Psoas muscle (tissue), 8 donors: Measurements from ENCODE around the gene RCOR1. TPM values are rescaled to one million over a fixed set of nuclear protein-coding genes. Genes with fewer than 3 reads are reported as not detected.

Source experiments
- ATAC-seq, 4 donors: fragments of 200-7000 bp; cut with Tn5 transposase; one replicate each; pipeline ENCODE4 v1.9.1; 2020; ENCODE audit warnings: moderate library complexity in 3 of 4, mild to moderate bottlenecking in 2 of 4
- DNase-seq, 2 donors: peaks; one replicate each; pipeline ENCODE4 v3.0.0-alpha.2; 2020
- H3K27ac ChIP-seq: fragments of 200-600 bp; one replicate; pipeline ENCODE4 v1.8.0; 2022
- H3K27me3 ChIP-seq, 3 donors: fragments of 200-600 bp in 1 of 3; one replicate each; pipeline versions ENCODE4 v1.6.1 to v1.8.0; 2013 to 2022; ENCODE audit warnings: low read length in 2 of 3, mild to moderate bottlenecking in 2 of 3, moderate library complexity in 1 of 3; ENCODE audit not compliant: insufficient read depth in 3 of 3
- H3K36me3 ChIP-seq, 2 donors: fragments of 200-600 bp in 1 of 2; one replicate each; pipeline versions ENCODE4 v1.6.1 to v1.8.0; 2013 to 2022; ENCODE audit warnings: low read depth in 1 of 2, mild to moderate bottlenecking in 1 of 2, moderate library complexity in 1 of 2; ENCODE audit not compliant: insufficient read depth in 1 of 2
- H3K4me1 ChIP-seq: fragments of 200-600 bp; one replicate; pipeline ENCODE4 v1.8.0; 2022
- H3K4me3 ChIP-seq: fragments of 200-600 bp; one replicate; pipeline ENCODE4 v1.8.0; 2022; ENCODE audit warnings: mild to moderate bottlenecking
- H3K9me3 ChIP-seq: fragments of 200-600 bp; one replicate; pipeline ENCODE4 v1.8.0; 2022
- WGBS, 3 donors: extraction: QIAGEN DNeasy Blood & Tissue Kit; methylation state at CpG; one replicate each; pipeline versions ENCODE4 v1.1.6 to v1.1.7; 2013; 5-methylcytosine and 5-hydroxymethylcytosine counted together
- intact Hi-C, 2 donors: fragments of 100-400 bp; cut with DNase I; formaldehyde crosslinking; loops; one replicate each; pipeline versions ENCODE4 v1.11.0 to v1.14.2; 2022
- polyA plus RNA-seq, 3 donors: library from polyadenylated mRNA; stranded (reverse); fragments of 200-250 nt; gene quantifications; one replicate each; pipeline ENCODE4 v1.2.3, GENCODE V29; 2013
- total RNA-seq, 4 donors: library from RNA; stranded (reverse); fragmentation: NEBNext Ultra II Directional in 2 of 4; extraction: Animal tissue kit (Norgen Biotek cat#: 25700) in 2 of 4; gene quantifications; one replicate each; pipeline versions ENCODE4 v1.2.1 to v1.2.4, GENCODE V29; 2021 to 2023
- TF ChIP-seq, protein P1 (sequence below): fragments of 200-600 bp; IDR thresholded peaks from one replicate; pipeline ENCODE4 v1.8.0; 2022; ENCODE audit warnings: antibody characterized with exemption
- donor health status: healthy with polysubstance abuse.
- donor health status: DM: no; HTN: no; CAD: no; lungs with moderate emphysema.
- donor health status: Bipolar disorder and iron deficiency.
- donor health status: healthy.
- donor health status: DM: yes; HTN: yes; CAD: no.
- donor health status: DM: no; HTN: no; CAD: no.
- donor health status: DM: no; HTN: no; CAD: no.
- donor health status: DM: yes; HTN: yes; CAD: no.

RCOR1 gene
- total and polyA plus RNA-seq, 7 donors = 6.0 to 17.7 (median 14.3) TPM

DNA sequence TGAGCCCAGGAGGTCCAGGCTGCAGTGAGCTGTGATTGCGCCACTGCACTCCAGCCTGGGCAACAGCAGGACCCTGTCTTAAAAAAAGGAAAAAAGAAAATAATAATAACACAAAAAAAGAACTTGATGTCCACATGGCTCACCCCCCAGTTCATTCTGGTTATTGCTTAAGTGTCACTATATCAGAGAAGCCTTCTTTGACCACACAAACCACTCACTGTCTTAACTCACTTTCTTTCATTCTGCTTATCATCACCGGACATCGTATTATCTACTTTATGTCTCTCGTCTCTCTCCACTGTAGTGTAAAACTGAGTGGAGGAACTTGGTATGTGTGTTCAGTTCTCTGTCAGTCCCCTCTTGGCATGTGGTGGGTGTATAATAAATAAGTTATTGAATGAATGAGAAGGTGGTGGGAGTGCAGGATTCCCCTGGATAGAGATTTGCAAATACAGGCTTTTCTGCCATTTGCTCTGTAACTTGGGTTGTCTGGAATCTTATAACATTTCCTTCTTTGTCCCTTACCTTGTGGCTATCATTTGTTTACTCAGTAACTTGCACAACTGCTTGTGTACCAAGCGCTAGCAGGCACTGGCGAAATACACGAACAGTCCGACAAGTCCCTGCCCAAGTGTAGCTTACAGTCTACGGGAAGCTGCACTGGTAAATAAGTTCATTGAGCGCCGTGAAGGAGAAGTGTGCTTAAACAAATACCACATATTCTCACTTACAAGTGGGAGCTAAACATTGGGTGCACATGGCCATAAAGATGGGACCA lies 98.2 kb downstream of the RCOR1 start:
- DNase-seq (no peak), ATAC-seq (no peak)
- no peaks in the 10 kb centered on the region for H3K9me3 ChIP-seq
- H3K27ac ChIP-seq = no peak overlapping the region
- H3K4me3 ChIP-seq = no peak overlapping the region
- intact Hi-C loops = loop anchor here in 1 of 2 donors (2.0 to 10.0 kb wide), 2 partner anchors 228 to 384 kb away; no protein-coding TSS in a partner anchor
- TF ChIP-seq, protein P1, sequence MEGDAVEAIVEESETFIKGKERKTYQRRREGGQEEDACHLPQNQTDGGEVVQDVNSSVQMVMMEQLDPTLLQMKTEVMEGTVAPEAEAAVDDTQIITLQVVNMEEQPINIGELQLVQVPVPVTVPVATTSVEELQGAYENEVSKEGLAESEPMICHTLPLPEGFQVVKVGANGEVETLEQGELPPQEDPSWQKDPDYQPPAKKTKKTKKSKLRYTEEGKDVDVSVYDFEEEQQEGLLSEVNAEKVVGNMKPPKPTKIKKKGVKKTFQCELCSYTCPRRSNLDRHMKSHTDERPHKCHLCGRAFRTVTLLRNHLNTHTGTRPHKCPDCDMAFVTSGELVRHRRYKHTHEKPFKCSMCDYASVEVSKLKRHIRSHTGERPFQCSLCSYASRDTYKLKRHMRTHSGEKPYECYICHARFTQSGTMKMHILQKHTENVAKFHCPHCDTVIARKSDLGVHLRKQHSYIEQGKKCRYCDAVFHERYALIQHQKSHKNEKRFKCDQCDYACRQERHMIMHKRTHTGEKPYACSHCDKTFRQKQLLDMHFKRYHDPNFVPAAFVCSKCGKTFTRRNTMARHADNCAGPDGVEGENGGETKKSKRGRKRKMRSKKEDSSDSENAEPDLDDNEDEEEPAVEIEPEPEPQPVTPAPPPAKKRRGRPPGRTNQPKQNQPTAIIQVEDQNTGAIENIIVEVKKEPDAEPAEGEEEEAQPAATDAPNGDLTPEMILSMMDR = no peak
- no peaks in the 10 kb centered on the region for H3K27me3 ChIP-seq
- WGBS, 3 donors = 92 to 93% (median 92%) methylated on average over 11 of the region's 11 CpGs
- H3K36me3 ChIP-seq = no peaks in the 10 kb centered on the region
- H3K4me1 ChIP-seq = peaks cover 6% of the 10 kb centered on the region

DNA sequence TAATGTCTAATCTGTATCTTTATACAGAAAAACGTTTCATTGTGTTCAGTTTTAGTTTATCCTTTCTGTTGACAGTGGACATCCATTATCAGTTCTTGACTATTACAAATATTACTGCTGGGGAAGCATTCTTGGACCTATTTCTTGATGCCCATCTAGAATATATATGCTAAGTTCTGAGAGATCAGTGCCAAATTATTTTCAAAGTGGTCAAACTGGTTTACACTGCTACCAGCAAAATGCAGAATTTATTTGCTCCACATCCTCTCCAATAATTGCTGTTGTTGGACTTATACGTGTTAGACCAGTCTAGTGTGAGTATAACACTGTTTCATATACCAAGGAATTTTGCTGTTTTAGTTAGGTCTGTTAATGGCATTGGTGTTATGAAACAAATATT lies 99.3 kb downstream of the RCOR1 start:
- WGBS, 3 donors = 67 to 77% (median 69%) methylated on average over 2 of the region's 2 CpGs
- Histone ChIP-seq H3K4me3 (no peak overlapping the region), H3K9me3 (no peaks in the 10 kb centered on the region), H3K36me3 (no peaks in the 10 kb centered on the region), H3K27me3 (no peaks in the 10 kb centered on the region), H3K27ac (no peak overlapping the region), H3K4me1 (peaks cover 13% of the 10 kb centered on the region)
- no peak for ATAC-seq
- DNase-seq = no peak
- TF ChIP-seq, protein P1 = no peak
- intact Hi-C loops = loop anchor here in 1 of 2 donors (2.0 to 10.0 kb wide), 2 partner anchors 227 to 383 kb away; no protein-coding TSS in a partner anchor

DNA sequence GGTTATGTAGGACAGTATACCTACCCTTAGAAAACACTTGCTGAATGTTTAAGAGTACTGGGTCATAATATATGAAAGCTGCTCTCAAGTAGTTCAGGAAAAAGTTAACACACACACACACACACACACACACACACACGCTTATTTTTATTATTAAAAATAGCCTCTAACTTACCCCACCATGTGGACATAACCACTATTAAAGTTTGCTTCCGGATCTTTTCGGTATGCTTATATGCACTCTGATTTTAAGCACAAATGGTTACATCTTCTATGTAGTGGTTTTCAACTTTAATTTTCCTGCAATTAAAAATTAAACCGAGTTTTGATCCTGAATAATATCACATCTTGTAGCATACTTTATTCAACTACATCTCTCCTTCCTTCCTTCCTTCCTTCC lies 99.9 kb downstream of the RCOR1 start:
- intact Hi-C loops = loop anchor here in 1 of 2 donors (10.0 kb wide), 1 partner anchor 382 kb away; no protein-coding TSS in a partner anchor
- H3K27me3 ChIP-seq = no peaks in the 10 kb centered on the region
- H3K27ac ChIP-seq = no peak overlapping the region
- WGBS, 3 donors = 57 to 60% (median 59%) methylated on average over 4 of the region's 4 CpGs
- no peaks in the 10 kb centered on the region for H3K9me3 ChIP-seq
- TF ChIP-seq, protein P1 = no peak
- H3K4me3 ChIP-seq = no peak overlapping the region
- peaks cover 19% of the 10 kb centered on the region for H3K4me1 ChIP-seq
- ATAC-seq (no peak), DNase-seq (no peak)
- no peaks in the 10 kb centered on the region for H3K36me3 ChIP-seq

DNA sequence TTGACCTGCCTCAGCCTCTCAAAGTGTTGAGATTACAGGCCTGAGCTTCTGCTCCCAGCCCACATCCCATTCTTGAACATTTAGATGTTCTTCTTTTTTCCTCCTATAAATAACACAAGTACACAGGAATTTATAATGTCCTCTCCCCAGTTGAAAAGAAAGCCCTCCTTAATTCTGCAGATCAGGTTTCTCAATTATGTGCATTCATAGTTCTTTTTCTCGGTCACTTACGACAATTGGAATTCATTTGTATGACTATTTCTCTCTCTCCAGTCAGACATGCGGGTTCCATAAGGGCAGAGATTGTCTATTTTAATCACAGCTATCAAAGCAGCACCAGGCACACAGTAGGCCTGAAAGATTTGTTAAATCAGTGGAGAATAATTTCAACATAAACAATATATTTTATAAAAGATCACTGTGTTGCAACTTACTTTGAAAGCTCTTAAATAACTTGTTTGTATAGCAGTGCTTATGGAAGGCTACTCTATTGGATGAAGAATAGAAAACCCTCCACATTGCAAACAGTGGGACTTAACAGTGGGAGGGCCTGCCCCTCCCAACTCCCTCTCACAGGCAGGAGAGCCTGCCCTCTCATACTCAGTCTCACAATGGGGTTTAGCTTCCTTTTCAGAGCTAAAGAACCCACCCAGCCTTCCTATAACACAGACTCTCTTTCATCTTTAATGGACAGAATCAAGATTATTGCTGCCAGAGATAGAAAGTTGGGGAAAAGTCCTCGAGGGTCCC lies 100.7 kb downstream of the RCOR1 start:
- DNase-seq = no peak
- TF ChIP-seq, protein P1 = no peak
- ATAC-seq = no peak
- no peak overlapping the region for H3K27ac ChIP-seq
- H3K27me3 ChIP-seq = no peaks in the 10 kb centered on the region
- intact Hi-C loops = loop anchor here in 1 of 2 donors (10.0 kb wide), 1 partner anchor 382 kb away; no protein-coding TSS in a partner anchor
- no peak overlapping the region for H3K4me3 ChIP-seq
- no peaks in the 10 kb centered on the region for H3K36me3 ChIP-seq
- no peaks in the 10 kb centered on the region for H3K9me3 ChIP-seq
- peaks cover 21% of the 10 kb centered on the region for H3K4me1 ChIP-seq
- 58 to 71% (median 59%) methylated on average over 4 of the region's 4 CpGs for WGBS, 3 donors
